ENCODE measurements around the gene ZC3HAV1.

- TF ChIP-seq ZNF565 (CRISPR knock-in tag; conservative IDR thresholded peaks at IDR 0.05; ENCODE audit: low read depth) (no peak), ISL1 (CRISPR knock-in tag; IDR thresholded peaks at IDR 0.05) (no peak), ZC3H10 (CRISPR knock-in tag; IDR thresholded peaks at IDR 0.05) (no peak), TOX (CRISPR knock-in tag; IDR thresholded peaks at IDR 0.05; ENCODE audit: borderline replicate concordance) (no peak), PATZ1 (CRISPR knock-in tag; IDR thresholded peaks at IDR 0.05; ENCODE audit: borderline replicate concordance) (no peak), RARB (CRISPR knock-in tag; IDR thresholded peaks at IDR 0.05) (no peak), TSHZ2 (CRISPR knock-in tag; IDR thresholded peaks at IDR 0.05) (no peak), CREB5 (CRISPR knock-in tag; IDR thresholded peaks at IDR 0.05; ENCODE audit: low read depth) (no peak), SNAI2 (CRISPR knock-in tag; IDR thresholded peaks at IDR 0.05) (no peak), CSRNP3 (CRISPR knock-in tag; IDR thresholded peaks at IDR 0.05) (no peak), ZNF8 (CRISPR knock-in tag; IDR thresholded peaks at IDR 0.05) (no peak), ARNTL (CRISPR knock-in tag; IDR thresholded peaks at IDR 0.05; ENCODE audit: borderline replicate concordance, low read depth) (no peak), GLIS3 (CRISPR knock-in tag; IDR thresholded peaks at IDR 0.05) (no peak)
Observed at GRCh38 chr7:139132887-139133286, 23.4 kb upstream of the ZC3HAV1 start.

Measured in SK-N-SH treated with all-trans-retinoic acid at 6 μM for 48 hours (cell line).